ENCODE measurements around the gene VSX1.

VSX1 gene

GRCh38 chr20:25118529-25118928 lies 36.6 kb upstream of the VSX1 start:
- H3K9ac ChIP-seq, result no peak overlapping the region
- no peak overlapping the region for H3K4me3 ChIP-seq
- no peaks in the 10 kb centered on the region for H3K4me1 ChIP-seq
- no peak overlapping the region for H3K4me2 ChIP-seq
- H3K9me3 ChIP-seq, result no peaks in the 10 kb centered on the region
- TF ChIP-seq Cebpa-rat (IDR thresholded peaks at IDR 0.05), result no peak
- H3K27me3 ChIP-seq, result no peaks in the 10 kb centered on the region
- no peaks in the 10 kb centered on the region for H3K36me3 ChIP-seq
- no peak overlapping the region for H3K27ac ChIP-seq
- no peaks in the 10 kb centered on the region for H4K20me1 ChIP-seq

- Histone ChIP-seq H4K20me1 (no peaks in the 10 kb centered on the region), H3K4me3 (no peak overlapping the region), H3K27me3 (no peaks in the 10 kb centered on the region), H3K4me1 (no peaks in the 10 kb centered on the region), H3K9me3 (no peaks in the 10 kb centered on the region), H3K36me3 (no peaks in the 10 kb centered on the region), H3K4me2 (no peak overlapping the region), H3K27ac (no peak overlapping the region), H3K9ac (no peak overlapping the region)
- TF ChIP-seq Cebpa-rat (IDR thresholded peaks at IDR 0.05), result no peak
These were observed 36.0 kb upstream of the VSX1 start for GRCh38 chr20:25117990-25118389.

GRCh38 chr20:25116739-25117458 lies 35.0 kb upstream of the VSX1 start:
- no peak for TF ChIP-seq Cebpa-rat (IDR thresholded peaks at IDR 0.05)
- H3K27me3 ChIP-seq, result no peaks in the 10 kb centered on the region
- H3K27ac ChIP-seq, result no peak overlapping the region

GRCh38 chr20:25103526-25103925 lies 21.6 kb upstream of the VSX1 start:
- H3K27ac ChIP-seq, result no peak overlapping the region
- no peaks in the 10 kb centered on the region for H3K36me3 ChIP-seq
- no peaks in the 10 kb centered on the region for H3K9me3 ChIP-seq
- H3K4me1 ChIP-seq, result no peaks in the 10 kb centered on the region
- H3K4me3 ChIP-seq, result no peak overlapping the region
- no peak for TF ChIP-seq Cebpa-rat (IDR thresholded peaks at IDR 0.05)
- no peaks in the 10 kb centered on the region for H3K27me3 ChIP-seq
- H4K20me1 ChIP-seq, result no peaks in the 10 kb centered on the region
- H3K4me2 ChIP-seq, result no peak overlapping the region
- H3K9ac ChIP-seq, result no peak overlapping the region

More at GRCh38 chr20:25116739-25117458, 35.0 kb upstream of the VSX1 start:
- Histone ChIP-seq H3K9me3 (no peaks in the 10 kb centered on the region), H3K36me3 (no peaks in the 10 kb centered on the region), H3K9ac (no peak overlapping the region), H3K4me3 (no peak overlapping the region), H3K4me2 (no peak overlapping the region), H4K20me1 (no peaks in the 10 kb centered on the region), H3K4me1 (no peaks in the 10 kb centered on the region)

- Histone ChIP-seq H4K20me1 (no peaks in the 10 kb centered on the region), H3K4me1 (no peaks in the 10 kb centered on the region), H3K4me2 (no peak overlapping the region), H3K27ac (no peak overlapping the region), H3K9ac (no peak overlapping the region), H3K4me3 (no peak overlapping the region), H3K27me3 (no peaks in the 10 kb centered on the region), H3K36me3 (no peaks in the 10 kb centered on the region), H3K9me3 (no peaks in the 10 kb centered on the region)
- TF ChIP-seq Cebpa-rat (IDR thresholded peaks at IDR 0.05), result no peak
These were observed 19.0 kb upstream of the VSX1 start for GRCh38 chr20:25100914-25101313.

GRCh38 chr20:25099601-25100140 lies 17.7 kb upstream of the VSX1 start:
- no peak for TF ChIP-seq Cebpa-rat (IDR thresholded peaks at IDR 0.05)
- Histone ChIP-seq H4K20me1 (no peaks in the 10 kb centered on the region), H3K27ac (no peak overlapping the region), H3K9ac (no peak overlapping the region), H3K9me3 (no peaks in the 10 kb centered on the region), H3K36me3 (no peaks in the 10 kb centered on the region), H3K4me1 (no peaks in the 10 kb centered on the region), H3K4me2 (no peak overlapping the region), H3K4me3 (no peak overlapping the region), H3K27me3 (no peaks in the 10 kb centered on the region)

- H3K4me2 ChIP-seq, result no peak overlapping the region
- no peak for TF ChIP-seq Cebpa-rat (IDR thresholded peaks at IDR 0.05)
- H3K27me3 ChIP-seq, result no peaks in the 10 kb centered on the region
- H3K27ac ChIP-seq, result no peak overlapping the region
- no peaks in the 10 kb centered on the region for H3K4me1 ChIP-seq
- H3K9ac ChIP-seq, result no peak overlapping the region
- H3K4me3 ChIP-seq, result no peak overlapping the region
- no peaks in the 10 kb centered on the region for H3K9me3 ChIP-seq
- no peaks in the 10 kb centered on the region for H4K20me1 ChIP-seq
- no peaks in the 10 kb centered on the region for H3K36me3 ChIP-seq
These were observed 15.6 kb upstream of the VSX1 start for GRCh38 chr20:25097498-25097897.

GRCh38 chr20:25090492-25091429 lies 8.8 kb upstream of the VSX1 start:
- Histone ChIP-seq H3K4me1 (peaks cover 50% of the 10 kb centered on the region), H4K20me1 (no peaks in the 10 kb centered on the region), H3K9ac (peak overlapping the region; percentile 41; the same call in 1 of the 2 replicates), H3K27me3 (no peaks in the 10 kb centered on the region), H3K36me3 (no peaks in the 10 kb centered on the region), H3K27ac (peak overlapping the region; percentile 73), H3K4me3 (0 out of 2 replicates have a peak overlapping the region, but pooled peaks have one; percentile 6), H3K9me3 (peaks cover 3% of the 10 kb centered on the region; the same call in 1 of the 2 replicates), H3K4me2 (peak overlapping the region; percentile 81)
- TF ChIP-seq Cebpa-rat (IDR thresholded peaks at IDR 0.05), result no peak

GRCh38 chr20:25089662-25090061 lies 7.7 kb upstream of the VSX1 start:
- Histone ChIP-seq H3K9me3 (peaks cover 14% of the 10 kb centered on the region), H3K36me3 (no peaks in the 10 kb centered on the region), H3K4me3 (no peak overlapping the region), H3K27me3 (no peaks in the 10 kb centered on the region), H3K27ac (peak overlapping the region; percentile 73), H3K9ac (peak overlapping the region; percentile 41; the same call in 1 of the 2 replicates), H3K4me2 (peak overlapping the region; percentile 81), H4K20me1 (no peaks in the 10 kb centered on the region), H3K4me1 (peaks cover 50% of the 10 kb centered on the region)
- TF ChIP-seq Cebpa-rat (IDR thresholded peaks at IDR 0.05), result no peak
